WI38 (cell line): ENCODE data around the gene GALNT13.
"Not testable (repeated sequence)": the region's sequence is repeated elsewhere in the genome, so short reads cannot be mapped to it uniquely, and the experiment has no call there.

Experiments
- H3K4me3 ChIP-seq: 2 replicates; pipeline ENCODE4 v1.5.1; 2011; ENCODE audit warnings: low read depth, mild to moderate bottlenecking, control low read depth, low read length
- TF ChIP-seq, protein P1 (sequence below): IDR thresholded peaks from 2 replicates; pipeline ENCODE4 v1.5.1; 2012; ENCODE audit warnings: low read depth, mild to moderate bottlenecking, control low read depth, low read length

GALNT13 gene

DNA sequence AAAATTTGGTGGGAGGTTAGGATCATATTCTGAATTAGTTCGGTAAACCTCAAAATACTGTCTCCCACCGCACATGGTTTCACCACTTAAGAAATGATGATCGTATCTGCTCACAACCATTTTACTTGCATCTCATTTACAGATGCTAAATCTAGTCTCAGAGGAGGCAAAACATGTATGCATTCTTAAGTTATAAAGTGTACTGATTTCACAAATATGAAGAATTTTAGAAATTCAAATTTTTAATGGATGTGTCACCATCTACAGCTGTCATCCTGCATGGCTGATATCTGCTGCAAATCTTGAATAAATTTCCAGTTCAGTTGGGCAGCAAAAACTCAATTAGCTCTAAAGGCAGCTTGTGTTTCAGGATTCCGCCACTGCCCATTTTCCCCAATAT lies 583.4 kb downstream of the GALNT13 start:
- no peak overlapping the region for H3K4me3 ChIP-seq

DNA sequence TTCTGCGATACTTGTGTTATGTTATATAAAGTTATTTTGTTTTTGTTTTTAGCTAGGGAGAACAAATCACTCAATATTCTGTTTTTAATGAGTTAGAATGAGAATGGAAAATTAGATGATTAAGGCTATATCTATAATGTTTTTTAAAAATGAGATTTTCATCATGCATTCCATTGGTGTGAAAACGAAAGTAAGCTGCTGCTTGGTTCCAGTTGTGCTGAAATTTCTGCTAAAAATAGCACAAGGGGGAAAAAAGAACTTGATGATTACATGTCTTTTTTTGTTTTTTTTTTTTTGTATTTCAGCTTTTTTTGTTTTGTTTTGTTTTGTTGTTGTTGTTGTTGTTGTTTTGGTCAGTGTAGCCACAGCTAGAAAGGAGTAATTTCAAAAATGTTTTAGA lies 584.1 kb downstream of the GALNT13 start:
- TF ChIP-seq, protein P1, sequence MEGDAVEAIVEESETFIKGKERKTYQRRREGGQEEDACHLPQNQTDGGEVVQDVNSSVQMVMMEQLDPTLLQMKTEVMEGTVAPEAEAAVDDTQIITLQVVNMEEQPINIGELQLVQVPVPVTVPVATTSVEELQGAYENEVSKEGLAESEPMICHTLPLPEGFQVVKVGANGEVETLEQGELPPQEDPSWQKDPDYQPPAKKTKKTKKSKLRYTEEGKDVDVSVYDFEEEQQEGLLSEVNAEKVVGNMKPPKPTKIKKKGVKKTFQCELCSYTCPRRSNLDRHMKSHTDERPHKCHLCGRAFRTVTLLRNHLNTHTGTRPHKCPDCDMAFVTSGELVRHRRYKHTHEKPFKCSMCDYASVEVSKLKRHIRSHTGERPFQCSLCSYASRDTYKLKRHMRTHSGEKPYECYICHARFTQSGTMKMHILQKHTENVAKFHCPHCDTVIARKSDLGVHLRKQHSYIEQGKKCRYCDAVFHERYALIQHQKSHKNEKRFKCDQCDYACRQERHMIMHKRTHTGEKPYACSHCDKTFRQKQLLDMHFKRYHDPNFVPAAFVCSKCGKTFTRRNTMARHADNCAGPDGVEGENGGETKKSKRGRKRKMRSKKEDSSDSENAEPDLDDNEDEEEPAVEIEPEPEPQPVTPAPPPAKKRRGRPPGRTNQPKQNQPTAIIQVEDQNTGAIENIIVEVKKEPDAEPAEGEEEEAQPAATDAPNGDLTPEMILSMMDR, result no peak
- H3K4me3 ChIP-seq, result no peak overlapping the region

More for the DNA sequence above, 583.4 kb downstream of the GALNT13 start:
- TF ChIP-seq, protein P1, result no peak

DNA sequence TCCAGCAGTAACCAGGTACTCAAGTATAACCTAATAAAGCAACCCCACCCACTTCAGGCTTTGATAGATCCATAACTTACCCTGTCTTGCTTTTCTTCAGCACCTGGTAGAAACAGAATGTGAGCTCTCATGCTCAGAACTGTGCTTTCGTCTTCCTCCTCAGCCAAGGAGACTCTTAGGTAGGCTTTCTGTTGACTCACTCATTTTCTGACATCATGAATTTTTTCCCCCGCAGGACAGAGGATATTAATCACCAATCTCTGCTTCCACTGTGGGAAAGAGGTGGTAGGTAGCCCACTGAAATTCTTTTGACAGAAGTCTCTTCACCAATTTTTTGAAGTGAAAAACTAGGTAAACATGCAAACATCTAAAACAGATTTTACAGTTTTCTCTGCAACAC lies 585.6 kb downstream of the GALNT13 start:
- TF ChIP-seq, protein P1, result no peak
- no peak overlapping the region for H3K4me3 ChIP-seq

DNA sequence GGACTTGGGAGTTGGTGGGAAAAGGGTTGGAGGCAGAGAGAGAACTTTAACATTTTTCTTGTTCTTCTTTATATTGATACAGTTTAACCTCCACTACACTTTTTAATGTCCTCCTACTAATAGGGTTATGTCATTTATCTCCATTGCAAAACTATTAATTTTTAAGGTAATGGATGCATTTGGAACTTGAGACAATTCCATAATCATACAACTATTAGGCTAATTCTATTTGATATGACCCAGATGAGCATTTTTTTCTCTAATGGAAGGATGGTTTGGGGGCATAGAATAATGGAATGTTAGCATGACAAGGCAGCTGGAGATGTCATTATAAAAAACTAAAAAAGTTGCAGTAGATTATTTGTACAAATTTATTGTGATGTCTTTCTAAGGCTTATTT lies 587.6 kb downstream of the GALNT13 start:
- no peak overlapping the region for H3K4me3 ChIP-seq
- TF ChIP-seq, protein P1, result no peak

DNA sequence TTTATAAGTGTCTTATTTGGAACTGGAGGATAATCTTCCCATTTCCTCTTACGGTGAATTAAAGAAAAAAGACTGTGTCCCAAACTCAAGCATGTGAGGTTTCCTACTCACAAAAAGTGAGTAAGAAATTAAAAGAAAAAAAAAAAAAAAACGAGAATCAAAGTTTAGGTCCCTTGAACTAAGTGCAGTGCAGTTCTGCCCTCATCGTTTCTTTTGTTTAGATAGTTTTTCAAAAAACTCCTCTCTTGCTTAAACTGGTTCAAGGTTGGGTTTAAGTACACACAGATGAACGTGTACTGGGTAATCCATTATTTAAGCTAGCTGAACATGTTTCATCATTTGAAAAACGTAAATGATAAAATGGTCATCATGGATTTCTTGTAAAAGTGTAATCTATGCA lies 590.9 kb downstream of the GALNT13 start:
- TF ChIP-seq, protein P1, result no peak
- H3K4me3 ChIP-seq, result no peak overlapping the region

DNA sequence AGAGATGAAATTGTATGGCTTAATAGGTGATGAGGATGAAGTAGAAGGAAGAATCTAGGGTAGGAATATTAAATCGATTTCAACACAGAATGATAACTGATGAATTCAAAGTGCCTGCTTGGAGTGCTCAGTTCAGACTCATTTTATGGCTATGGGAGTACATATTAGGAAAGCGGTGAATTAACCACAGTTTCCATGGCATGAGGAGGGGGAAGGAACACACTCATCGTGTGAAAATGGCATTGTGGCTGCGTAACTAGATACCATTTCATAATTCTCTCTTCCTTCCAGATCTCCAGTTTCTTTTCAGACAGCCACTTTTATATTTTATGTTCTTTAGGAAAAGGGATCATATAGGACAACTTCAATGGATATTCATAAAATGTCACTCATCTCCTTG lies 594.5 kb downstream of the GALNT13 start:
- no peak overlapping the region for H3K4me3 ChIP-seq
- TF ChIP-seq, protein P1, result no peak

DNA sequence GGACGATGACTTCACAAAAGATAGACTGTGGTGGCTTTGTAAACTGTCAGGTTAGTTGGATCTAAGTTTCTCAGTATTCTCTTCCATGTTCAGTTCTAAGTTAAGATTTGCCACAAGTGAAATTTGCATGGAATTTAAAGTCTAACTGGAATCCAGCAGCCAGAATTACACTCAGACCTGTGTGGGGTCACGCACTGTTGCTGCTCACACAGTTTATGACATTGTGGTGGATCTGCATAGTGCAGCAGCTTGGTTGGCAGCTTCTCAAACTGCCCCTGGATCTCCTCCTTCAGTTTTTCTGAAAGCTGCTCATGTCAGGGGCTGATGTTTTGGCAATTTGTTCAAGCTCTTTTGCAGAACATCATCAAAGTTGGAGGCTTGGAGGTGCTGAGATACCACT lies 598.7 kb downstream of the GALNT13 start:
- TF ChIP-seq, protein P1, result no peak
- no peak overlapping the region for H3K4me3 ChIP-seq

DNA sequence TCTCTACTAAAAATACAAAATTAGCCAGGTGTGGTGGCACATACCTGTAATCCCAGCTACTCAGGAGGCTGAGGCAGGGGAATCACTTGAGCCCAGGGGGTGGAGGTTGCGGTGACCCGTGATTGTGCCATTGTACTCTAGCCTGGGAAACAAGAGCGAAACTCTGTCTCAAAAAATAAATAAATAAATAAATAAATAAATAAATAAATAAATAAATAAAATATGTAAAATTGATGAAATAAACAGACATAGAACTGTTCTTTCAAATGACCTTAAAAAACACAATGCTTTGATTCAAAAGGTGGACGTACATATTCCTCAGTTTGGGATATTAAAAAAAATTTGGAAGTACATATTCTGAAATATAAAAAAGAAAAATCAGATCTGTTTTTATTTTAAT lies 599.8 kb downstream of the GALNT13 start:
- not testable (repeated sequence) for H3K4me3 ChIP-seq
